PFSK-1 (cell line): ENCODE data around the gene INTS6.

Source experiments
- FOXP2 ChIP-seq: optimal IDR thresholded peaks from 2 replicates; pipeline ENCODE3; 2011; ENCODE audit warnings: borderline replicate concordance, control low read depth, inconsistent platforms; ENCODE audit not compliant: insufficient read depth; ENCODE audit errors: extremely low read length, extremely low read depth
- POLR2AphosphoS5 ChIP-seq: IDR thresholded peaks from 2 replicates; pipeline ENCODE4 v1.6.1; 2012; ENCODE audit warnings: low read depth, mild to moderate bottlenecking, control low read depth, low read length, moderate library complexity
- SIN3A ChIP-seq: IDR thresholded peaks from 2 replicates; pipeline ENCODE4 v1.6.1; 2012; ENCODE audit warnings: mild to moderate bottlenecking, low read length, moderate library complexity, borderline replicate concordance; ENCODE audit not compliant: insufficient read depth
- TAF1 ChIP-seq: IDR thresholded peaks from 2 replicates; pipeline ENCODE4 v1.6.1; 2012; ENCODE audit warnings: low read length, control low read depth, borderline replicate concordance; ENCODE audit not compliant: insufficient read depth
- TF ChIP-seq, protein P1 (sequence below), 2 experiments: IDR thresholded peaks; 2 replicates each; pipeline versions ENCODE4 v1.6.1 to v1.8.0; 2011 to 2012; ENCODE audit warnings: low read depth in 2 of 2, low read length in 2 of 2, control low read depth in 1 of 2, inconsistent platforms in 1 of 2, mild to moderate bottlenecking in 1 of 2, moderate library complexity in 1 of 2; ENCODE audit not compliant: insufficient read depth in 1 of 2

DNA sequence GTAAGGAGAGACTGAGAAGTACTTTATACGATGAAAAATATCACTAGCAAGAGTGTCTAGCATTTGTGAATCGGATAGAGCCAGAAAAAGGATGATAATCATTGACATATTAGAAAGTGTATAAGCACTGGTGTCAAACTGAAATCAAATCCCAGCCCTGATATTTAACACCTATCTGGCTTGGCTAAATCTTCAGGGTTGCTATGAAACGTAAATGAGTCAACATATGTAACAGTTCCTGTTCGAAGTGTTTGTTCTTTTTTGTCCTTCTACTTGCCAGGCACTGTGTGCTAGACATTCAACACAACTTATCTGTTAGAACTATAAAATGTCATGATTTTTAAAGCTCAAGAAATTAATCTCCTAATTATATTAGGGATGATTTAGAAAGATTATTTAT is 72.6 kb downstream of the INTS6 start:
- TF ChIP-seq FOXP2 = no peak
- TF ChIP-seq POLR2AphosphoS5 = no peak
- TF ChIP-seq TAF1 = no peak
- TF ChIP-seq, protein P1, sequence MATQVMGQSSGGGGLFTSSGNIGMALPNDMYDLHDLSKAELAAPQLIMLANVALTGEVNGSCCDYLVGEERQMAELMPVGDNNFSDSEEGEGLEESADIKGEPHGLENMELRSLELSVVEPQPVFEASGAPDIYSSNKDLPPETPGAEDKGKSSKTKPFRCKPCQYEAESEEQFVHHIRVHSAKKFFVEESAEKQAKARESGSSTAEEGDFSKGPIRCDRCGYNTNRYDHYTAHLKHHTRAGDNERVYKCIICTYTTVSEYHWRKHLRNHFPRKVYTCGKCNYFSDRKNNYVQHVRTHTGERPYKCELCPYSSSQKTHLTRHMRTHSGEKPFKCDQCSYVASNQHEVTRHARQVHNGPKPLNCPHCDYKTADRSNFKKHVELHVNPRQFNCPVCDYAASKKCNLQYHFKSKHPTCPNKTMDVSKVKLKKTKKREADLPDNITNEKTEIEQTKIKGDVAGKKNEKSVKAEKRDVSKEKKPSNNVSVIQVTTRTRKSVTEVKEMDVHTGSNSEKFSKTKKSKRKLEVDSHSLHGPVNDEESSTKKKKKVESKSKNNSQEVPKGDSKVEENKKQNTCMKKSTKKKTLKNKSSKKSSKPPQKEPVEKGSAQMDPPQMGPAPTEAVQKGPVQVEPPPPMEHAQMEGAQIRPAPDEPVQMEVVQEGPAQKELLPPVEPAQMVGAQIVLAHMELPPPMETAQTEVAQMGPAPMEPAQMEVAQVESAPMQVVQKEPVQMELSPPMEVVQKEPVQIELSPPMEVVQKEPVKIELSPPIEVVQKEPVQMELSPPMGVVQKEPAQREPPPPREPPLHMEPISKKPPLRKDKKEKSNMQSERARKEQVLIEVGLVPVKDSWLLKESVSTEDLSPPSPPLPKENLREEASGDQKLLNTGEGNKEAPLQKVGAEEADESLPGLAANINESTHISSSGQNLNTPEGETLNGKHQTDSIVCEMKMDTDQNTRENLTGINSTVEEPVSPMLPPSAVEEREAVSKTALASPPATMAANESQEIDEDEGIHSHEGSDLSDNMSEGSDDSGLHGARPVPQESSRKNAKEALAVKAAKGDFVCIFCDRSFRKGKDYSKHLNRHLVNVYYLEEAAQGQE (IDR thresholded peaks at IDR 0.05; ENCODE audit: insufficient read depth in 1 of 2, low read depth in 2 of 2, low read length in 2 of 2) = no peak
- no peak for TF ChIP-seq SIN3A
